Effector memory CD8-positive, alpha-beta T cell (primary cell): ENCODE data around the gene TOMM7.

ENCODE experiments used
- ATAC-seq: fragments of 150-1000 bp; cut with Tn5 transposase; replicated peaks from 2 replicates; pipeline ENCODE4 v1.10.0; 2021; ENCODE audit warnings: mild to moderate bottlenecking, moderate library complexity
- DNase-seq, 3 experiments: peaks; one replicate each; pipeline ENCODE4 v3.0.0; 2021
- H3K27ac Mint-ChIP-seq, 2 donors: one replicate each; pipeline ENCODE4 v1.8.0; 2022; ENCODE audit warnings: mild to moderate bottlenecking in 2 of 2, mixed read lengths in 2 of 2, moderate library complexity in 2 of 2
- H3K27me3 Mint-ChIP-seq, 2 donors: one replicate each; pipeline ENCODE4 v1.8.0; 2022; ENCODE audit warnings: mixed read lengths in 2 of 2
- H3K36me3 Mint-ChIP-seq: one replicate; pipeline ENCODE4 v1.8.0; 2022; ENCODE audit warnings: mild to moderate bottlenecking, moderate library complexity, mixed read lengths; ENCODE audit not compliant: insufficient read depth
- H3K4me1 Mint-ChIP-seq, 2 donors: one replicate each; pipeline ENCODE4 v1.8.0; 2022; ENCODE audit warnings: low read depth in 2 of 2, mixed read lengths in 2 of 2
- H3K4me3 Mint-ChIP-seq, 2 donors: one replicate each; pipeline ENCODE4 v1.8.0; 2022; ENCODE audit warnings: mild to moderate bottlenecking in 2 of 2, mixed read lengths in 2 of 2, moderate library complexity in 2 of 2
- H3K9me3 Mint-ChIP-seq, 2 donors: one replicate each; pipeline ENCODE4 v1.8.0; 2022; ENCODE audit warnings: mixed read lengths in 2 of 2
- total RNA-seq, 9 experiments: gene quantifications; one replicate each; lab custom pipeline; 2026; lab: John Stamatoyannopoulos, UW

The TOMM7 gene
- 83.3 to 188 (median 104) reads per million in 9 experiments for total RNA-seq

DNA sequence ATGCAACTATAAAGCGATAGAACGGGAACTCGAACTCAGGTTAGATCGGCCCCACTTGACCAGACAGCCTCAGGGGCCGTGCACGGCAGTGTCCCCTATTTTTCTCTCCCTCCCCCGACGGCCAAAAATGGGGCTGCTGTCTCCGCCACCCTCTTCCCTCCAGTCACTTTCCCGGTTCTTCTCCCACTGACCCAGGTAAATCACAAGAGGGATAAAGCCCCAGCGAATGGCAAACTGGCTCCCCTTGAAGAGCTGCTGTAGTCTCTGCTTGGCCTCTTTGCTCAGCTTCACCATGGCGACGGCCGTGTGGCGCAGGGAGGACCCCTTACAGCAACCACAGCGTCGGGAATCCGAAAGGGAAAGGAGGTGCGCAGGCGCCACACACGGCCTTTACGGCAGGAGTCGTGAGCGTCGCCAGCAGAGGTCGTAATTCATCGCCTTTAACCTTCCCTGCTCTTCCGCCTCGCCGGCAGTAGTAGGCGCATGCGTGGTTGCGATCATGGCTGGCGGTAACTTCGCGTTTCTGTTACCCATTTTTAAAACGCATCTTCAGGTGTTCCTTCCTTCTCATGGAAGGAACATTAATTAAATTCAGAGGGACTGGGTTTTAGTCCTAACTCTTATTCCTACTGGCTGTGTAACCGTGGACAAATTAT, at the start of gene TOMM7:
Gene TOMM7 (minus strand): TSS at position 364 of the 656 bp plus-strand sequence. CDS start 70 bp downstream, at position 294.
- peak within 1 kb of the TSS; percentile 96 to 99 for H3K27ac Mint-ChIP-seq
- peak within 1 kb of the TSS; percentile 92 to 97 for H3K4me3 Mint-ChIP-seq
- H3K27me3 Mint-ChIP-seq = peaks cover 24 to 26% of the 10 kb centered on the region in 2 donors
- no peaks in the 10 kb centered on the region for H3K9me3 Mint-ChIP-seq
- DNase-seq = peak; percentile 77 to 83 (median 82)
- peak; percentile 94 for ATAC-seq
- H3K36me3 Mint-ChIP-seq = peaks cover 28% of the 10 kb centered on the region
- H3K4me1 Mint-ChIP-seq = peaks cover 25 to 33% of the 10 kb centered on the region in 2 donors

DNA sequence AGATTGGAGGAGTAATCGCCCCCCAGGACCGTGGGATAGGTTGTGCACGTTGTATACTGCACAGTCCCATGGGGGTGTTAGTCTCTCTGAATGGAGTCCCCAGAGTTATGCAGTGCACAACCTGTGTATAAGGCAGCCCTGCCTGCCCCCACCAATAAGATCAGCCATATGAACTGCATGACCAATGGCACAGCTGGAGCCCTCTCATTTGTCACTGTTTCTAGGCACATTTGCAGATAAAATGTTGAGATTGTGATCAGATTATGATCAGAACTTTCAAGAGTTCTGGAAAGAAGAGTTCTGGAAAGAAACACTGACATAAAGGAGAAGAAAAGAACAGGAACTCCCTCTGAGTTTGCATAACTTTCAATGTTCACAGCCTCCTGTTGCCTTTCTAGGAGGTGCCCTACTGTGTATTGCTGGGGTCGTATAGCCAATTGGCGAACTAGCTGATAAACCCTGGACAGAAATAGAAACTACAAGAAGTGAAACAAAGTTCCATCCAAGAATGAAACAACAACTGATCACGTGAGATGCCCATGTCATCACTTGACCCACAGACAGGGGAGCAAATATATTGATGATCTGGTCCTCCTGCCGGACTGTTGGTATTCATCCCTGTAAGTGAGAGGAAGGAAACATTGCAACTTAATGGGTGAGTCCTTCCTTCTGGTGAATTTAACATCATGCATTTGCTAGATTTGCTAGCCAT, 49.6 kb upstream of the TOMM7 start:
- ATAC-seq = peak; percentile 79
- Mint-ChIP-seq H3K36me3 (peaks cover 3% of the 10 kb centered on the region), H3K4me1 (peaks cover 0 to 3% of the 10 kb centered on the region in 2 donors), H3K27me3 (no peaks in the 10 kb centered on the region), H3K27ac (no peak overlapping the region), H3K9me3 (peaks cover 0 to 2% of the 10 kb centered on the region in 2 donors), H3K4me3 (no peak overlapping the region)
- DNase-seq = no peak

DNA sequence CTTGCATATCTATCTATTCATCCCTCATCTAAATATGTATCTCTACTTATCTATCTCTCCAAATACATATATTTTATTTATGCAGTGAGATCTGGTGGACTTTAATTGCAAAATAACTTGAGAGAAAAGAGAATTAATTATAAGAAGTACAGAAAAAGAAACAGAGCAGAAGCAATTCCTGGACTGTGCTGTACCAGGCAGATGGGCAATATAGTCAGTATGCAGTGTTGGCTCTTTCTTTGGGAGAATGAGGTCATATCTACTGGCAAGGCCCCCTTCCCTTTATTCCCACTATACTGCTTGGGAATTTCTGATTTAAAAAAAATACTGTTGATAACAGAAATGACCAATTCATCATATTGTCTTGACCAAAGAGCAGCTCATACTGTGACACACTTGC, 49.0 kb upstream of the TOMM7 start:
- no peak for ATAC-seq
- H3K27ac Mint-ChIP-seq = no peak overlapping the region
- no peak for DNase-seq
- no peaks in the 10 kb centered on the region for H3K27me3 Mint-ChIP-seq
- no peak overlapping the region for H3K4me3 Mint-ChIP-seq
- H3K36me3 Mint-ChIP-seq = peaks cover 3% of the 10 kb centered on the region
- H3K9me3 Mint-ChIP-seq = peaks cover 0 to 2% of the 10 kb centered on the region in 2 donors
- peaks cover 0 to 3% of the 10 kb centered on the region in 2 donors for H3K4me1 Mint-ChIP-seq

DNA sequence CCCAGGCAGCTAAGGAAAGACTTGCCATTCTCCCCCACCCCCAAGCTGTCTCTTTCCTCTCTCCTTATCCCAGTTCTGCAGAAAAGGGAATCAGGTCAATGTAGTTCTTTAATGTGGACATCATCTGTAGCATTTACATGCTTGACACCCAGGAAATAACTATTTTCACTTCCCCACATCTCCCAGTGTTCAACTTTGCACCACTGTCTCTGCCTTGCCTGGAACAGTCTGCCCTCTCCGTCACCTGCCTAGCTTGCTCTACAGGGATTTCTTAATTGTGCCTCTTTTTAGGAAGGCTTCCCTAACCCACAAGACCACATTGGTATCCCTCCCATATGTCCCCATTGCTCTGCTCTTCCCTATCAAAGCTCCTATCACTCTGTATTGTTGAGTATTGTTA, 45.9 kb upstream of the TOMM7 start:
- Mint-ChIP-seq H3K4me3 (no peak overlapping the region), H3K27ac (no peak overlapping the region), H3K9me3 (peaks cover 0 to 2% of the 10 kb centered on the region in 2 donors), H3K4me1 (peaks cover 0 to 3% of the 10 kb centered on the region in 2 donors), H3K36me3 (peaks cover 3% of the 10 kb centered on the region), H3K27me3 (no peaks in the 10 kb centered on the region)
- ATAC-seq (no peak), DNase-seq (no peak)

DNA sequence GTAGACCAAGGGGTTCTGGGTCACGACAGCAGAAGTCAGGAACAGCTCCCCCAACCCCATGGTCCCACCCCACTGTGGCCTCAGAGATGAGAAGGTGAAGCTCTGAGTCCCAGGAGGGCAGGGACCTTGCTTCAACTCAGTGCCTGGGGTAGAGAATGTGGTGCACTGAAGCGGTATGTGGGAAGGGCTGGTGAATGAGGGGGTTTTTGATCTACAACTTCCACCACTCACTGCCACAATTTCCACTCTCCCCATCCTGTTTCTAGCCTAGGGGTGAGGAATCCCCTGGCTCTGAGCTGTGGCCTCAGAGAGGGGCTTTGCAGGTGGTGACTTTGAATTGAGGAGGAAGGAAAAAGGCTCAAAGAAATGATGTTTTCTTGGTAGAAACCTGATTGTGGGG, 44.9 kb upstream of the TOMM7 start:
- Mint-ChIP-seq H3K27ac (no peak overlapping the region), H3K4me1 (peaks cover 0 to 3% of the 10 kb centered on the region in 2 donors), H3K27me3 (no peaks in the 10 kb centered on the region), H3K9me3 (peaks cover 0 to 2% of the 10 kb centered on the region in 2 donors), H3K4me3 (no peak overlapping the region), H3K36me3 (peaks cover 6% of the 10 kb centered on the region)
- ATAC-seq (no peak), DNase-seq (no peak)

DNA sequence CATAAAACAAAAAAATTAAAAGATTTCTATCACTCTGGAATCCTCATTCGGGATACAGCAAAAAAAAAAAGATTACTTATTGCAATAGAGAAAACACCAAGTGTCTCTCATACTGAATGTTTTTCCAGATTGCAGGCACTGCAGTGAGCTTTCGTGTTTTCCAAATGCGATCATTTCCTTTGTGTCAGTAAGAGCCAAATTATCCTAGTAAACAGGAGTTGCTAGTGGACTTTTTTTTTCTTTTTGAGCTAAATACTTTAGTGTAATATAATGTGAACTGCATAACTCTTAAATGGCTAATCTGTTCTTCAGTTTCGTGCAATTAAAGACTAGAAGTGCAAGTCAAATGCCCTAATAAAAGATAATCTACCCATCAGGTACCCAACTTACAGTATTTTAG, 44.4 kb upstream of the TOMM7 start:
- Mint-ChIP-seq H3K27ac (no peak overlapping the region), H3K4me1 (peaks cover 0 to 3% of the 10 kb centered on the region in 2 donors), H3K36me3 (peaks cover 10% of the 10 kb centered on the region)

DNA sequence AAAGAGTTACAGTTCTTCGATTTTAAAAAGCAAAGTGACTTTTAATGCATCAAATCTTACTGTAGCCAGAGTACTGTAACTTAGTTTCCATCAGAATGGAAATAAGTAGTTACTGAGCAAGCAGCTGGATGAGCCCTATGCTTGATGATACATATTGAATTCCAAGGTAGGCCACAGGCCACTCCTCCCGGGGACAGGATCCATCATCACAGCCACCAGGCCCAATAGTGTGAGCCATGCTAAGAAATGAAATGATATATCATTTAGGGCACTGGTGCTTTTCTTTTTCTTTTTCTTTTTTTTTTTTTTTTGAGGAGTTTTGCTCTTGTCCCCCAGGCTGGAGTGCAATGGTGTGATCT, 42.9 kb upstream of the TOMM7 start:
- Mint-ChIP-seq H3K27me3 (no peaks in the 10 kb centered on the region), H3K36me3 (peaks cover 10% of the 10 kb centered on the region), H3K9me3 (peaks cover 0 to 2% of the 10 kb centered on the region in 2 donors), H3K4me1 (no peaks in the 10 kb centered on the region), H3K4me3 (no peak overlapping the region), H3K27ac (no peak overlapping the region)
- ATAC-seq = no peak
- no peak for DNase-seq

More for the DNA sequence above, 44.4 kb upstream of the TOMM7 start:
- ATAC-seq = no peak
- DNase-seq = no peak
- H3K27me3 Mint-ChIP-seq = no peaks in the 10 kb centered on the region
- no peak overlapping the region for H3K4me3 Mint-ChIP-seq
- H3K9me3 Mint-ChIP-seq = peaks cover 0 to 2% of the 10 kb centered on the region in 2 donors

DNA sequence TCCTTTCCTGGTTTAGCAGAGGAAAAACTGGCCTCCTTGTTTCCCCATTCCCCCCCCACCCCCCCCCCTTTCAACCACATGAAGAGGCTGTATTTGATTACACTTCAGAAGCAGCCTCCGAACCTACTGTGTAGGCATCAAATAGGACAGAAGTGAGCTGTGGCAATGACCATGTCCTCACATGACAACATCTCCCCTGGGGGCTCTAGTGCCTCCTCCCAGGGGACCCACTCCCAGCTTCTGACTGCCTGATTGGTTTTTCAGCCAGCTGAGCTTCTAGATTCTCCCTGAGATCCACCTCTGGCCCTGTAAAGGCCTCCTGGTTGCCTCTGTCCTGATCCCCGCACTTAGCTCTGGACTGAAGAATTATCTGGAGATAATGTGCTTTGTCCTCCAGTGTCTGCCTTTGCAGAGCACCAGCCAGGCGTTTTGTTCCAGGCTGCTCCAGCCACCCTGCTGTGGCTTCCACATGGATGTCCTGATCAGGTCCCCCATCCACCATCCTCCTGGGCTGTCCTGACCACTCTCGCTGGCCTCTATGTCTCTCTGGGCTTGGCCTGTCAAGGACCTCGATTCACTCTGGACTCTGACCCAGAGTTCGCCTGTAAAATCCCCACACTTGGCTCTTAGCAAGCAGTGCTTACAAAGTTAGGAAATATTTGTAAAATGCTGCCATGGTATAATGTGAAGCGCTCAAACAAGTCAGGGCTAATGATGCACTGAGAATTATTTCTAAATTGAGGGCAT, 42.4 kb upstream of the TOMM7 start:
- ATAC-seq = no peak
- peaks cover 0 to 3% of the 10 kb centered on the region in 2 donors for H3K4me1 Mint-ChIP-seq
- H3K27ac Mint-ChIP-seq = peak overlapping the region in 1 of 2 donors; percentile 47

DNA sequence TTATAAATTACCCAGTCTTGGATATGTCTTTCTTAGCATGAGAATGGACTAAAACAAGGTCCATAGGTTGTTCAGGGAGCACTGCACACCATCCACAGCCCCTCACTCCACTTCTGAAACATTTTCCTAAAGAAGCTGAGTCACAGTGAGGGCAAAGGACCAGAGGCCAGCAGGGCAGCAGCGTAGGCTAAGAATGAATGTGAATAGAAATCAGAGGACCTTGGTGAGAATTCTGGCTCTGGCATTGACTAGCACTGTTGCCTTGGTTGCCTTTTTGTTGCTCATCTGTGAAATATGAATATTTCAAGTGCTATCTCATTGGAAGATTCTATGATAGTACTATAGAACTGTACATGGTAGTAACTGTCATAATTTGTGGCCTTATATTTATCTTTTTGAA, 41.7 kb upstream of the TOMM7 start:
- peak overlapping the region in 1 of 2 donors; percentile 47 for H3K27ac Mint-ChIP-seq
- no peaks in the 10 kb centered on the region for H3K9me3 Mint-ChIP-seq
- no peak for ATAC-seq
- no peaks in the 10 kb centered on the region for H3K27me3 Mint-ChIP-seq
- peaks cover 7% of the 10 kb centered on the region for H3K36me3 Mint-ChIP-seq
- no peak overlapping the region for H3K4me3 Mint-ChIP-seq
- no peak for DNase-seq
- peaks cover 0 to 4% of the 10 kb centered on the region in 2 donors for H3K4me1 Mint-ChIP-seq

More for the DNA sequence above, 42.4 kb upstream of the TOMM7 start:
- H3K27me3 Mint-ChIP-seq = no peaks in the 10 kb centered on the region
- no peak overlapping the region for H3K4me3 Mint-ChIP-seq
- H3K9me3 Mint-ChIP-seq = peaks cover 0 to under 1% of the 10 kb centered on the region in 2 donors
- H3K36me3 Mint-ChIP-seq = peaks cover 10% of the 10 kb centered on the region
- no peak for DNase-seq

DNA sequence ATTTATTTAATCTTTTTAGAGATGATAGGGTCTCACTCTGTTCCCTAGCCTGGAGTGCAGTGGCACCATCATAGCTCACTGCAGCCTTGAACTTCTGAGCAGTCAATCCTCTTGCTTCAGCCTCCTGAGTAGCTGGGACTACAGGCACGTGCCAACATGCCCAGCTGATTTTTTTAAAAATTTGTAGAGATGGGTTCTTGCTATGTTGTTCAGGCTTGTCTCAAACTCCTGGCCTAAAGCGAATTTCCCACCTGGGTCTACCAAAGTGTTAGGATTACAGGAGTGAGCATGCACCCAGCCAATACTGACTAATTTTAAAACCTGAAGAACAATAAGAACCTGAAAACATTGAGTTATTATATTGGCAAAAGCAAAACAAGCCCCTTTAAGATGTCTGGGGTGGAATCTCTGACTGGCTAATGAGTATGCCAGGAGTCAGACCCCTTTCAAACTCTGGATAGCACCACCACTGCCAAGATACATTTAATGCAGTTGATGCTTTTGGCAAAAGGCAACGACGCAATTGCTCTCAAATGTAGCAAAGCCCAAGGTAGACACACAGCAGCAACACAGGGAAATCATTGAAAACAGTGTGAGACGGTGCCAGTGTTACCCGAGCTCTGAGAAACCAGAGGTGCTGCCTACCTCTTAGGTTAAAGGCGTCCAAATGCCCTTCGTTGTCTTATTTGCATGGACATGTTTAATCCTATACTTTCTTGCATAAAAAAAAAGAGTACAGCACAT, 40.7 kb upstream of the TOMM7 start:
- H3K27ac Mint-ChIP-seq = no peak overlapping the region
- ATAC-seq = no peak
- H3K4me1 Mint-ChIP-seq = peaks cover 0 to 8% of the 10 kb centered on the region in 2 donors
- no peak for DNase-seq
- H3K9me3 Mint-ChIP-seq = no peaks in the 10 kb centered on the region
- peaks cover 6% of the 10 kb centered on the region for H3K36me3 Mint-ChIP-seq
- no peak overlapping the region for H3K4me3 Mint-ChIP-seq
- no peaks in the 10 kb centered on the region for H3K27me3 Mint-ChIP-seq

DNA sequence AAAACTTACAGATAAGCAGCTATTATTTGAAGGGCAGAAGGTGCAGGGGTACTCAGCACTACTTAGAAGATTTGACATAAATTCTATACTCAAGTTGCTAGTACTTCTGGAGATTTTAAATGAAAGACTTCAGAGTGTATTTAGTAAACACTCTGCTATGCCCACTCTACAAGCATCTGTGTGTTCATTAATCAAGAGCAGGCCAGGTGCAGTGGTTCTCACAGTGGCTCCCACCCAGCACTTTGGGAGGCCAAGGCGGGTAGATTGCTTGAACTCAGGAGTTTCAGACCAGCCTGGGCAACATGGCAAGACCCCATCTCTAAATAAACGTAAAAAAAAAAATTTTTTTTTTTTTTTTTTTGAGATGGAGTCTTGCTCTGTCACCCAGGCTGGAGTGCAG, 38.9 kb upstream of the TOMM7 start:
- H3K27me3 Mint-ChIP-seq = no peaks in the 10 kb centered on the region
- no peak overlapping the region for H3K4me3 Mint-ChIP-seq
- H3K4me1 Mint-ChIP-seq = peaks cover 0 to 10% of the 10 kb centered on the region in 2 donors
- H3K36me3 Mint-ChIP-seq = peaks cover 10% of the 10 kb centered on the region
- H3K27ac Mint-ChIP-seq = no peak overlapping the region
- no peaks in the 10 kb centered on the region for H3K9me3 Mint-ChIP-seq
- no peak for DNase-seq
- ATAC-seq = no peak

DNA sequence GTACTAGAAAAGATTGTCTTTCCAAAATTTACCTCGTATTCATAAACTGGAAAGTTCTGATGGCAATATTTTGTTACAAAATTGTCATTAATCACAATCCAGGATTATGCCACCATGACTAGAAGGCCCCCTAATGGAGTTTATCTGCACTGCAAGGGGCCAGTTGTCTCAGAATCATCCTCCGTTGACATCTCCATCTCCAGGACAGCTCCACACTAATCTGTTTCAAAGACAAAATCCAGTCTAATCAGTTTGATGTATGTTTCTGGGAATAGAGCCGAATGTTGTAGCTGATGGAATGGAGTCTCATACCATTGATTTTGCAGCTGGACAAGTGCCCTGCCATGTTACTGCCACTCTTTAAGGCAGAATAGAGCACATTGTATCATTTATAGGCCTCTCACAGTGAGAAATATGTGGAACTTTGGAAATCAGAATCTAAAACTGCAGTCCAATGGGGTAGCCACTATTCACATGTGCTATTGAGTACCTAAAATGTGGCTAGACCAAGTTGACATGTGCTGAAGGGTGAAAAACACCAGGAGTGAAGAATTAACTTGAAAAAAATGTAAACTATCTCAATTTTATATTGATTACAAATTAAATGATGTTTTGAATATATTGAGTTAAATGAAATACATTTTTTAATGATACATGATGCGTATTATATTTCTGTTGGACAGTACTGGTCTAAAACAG, 38.3 kb upstream of the TOMM7 start:
- H3K9me3 Mint-ChIP-seq = no peaks in the 10 kb centered on the region
- ATAC-seq (peak; percentile 69), DNase-seq (peak; percentile 9 to 36 (median 16))
- H3K4me1 Mint-ChIP-seq = peaks cover 0 to 16% of the 10 kb centered on the region in 2 donors
- no peak overlapping the region for H3K27ac Mint-ChIP-seq
- peaks cover 10% of the 10 kb centered on the region for H3K36me3 Mint-ChIP-seq
- H3K4me3 Mint-ChIP-seq = no peak overlapping the region
- no peaks in the 10 kb centered on the region for H3K27me3 Mint-ChIP-seq
